Activated CD4-positive, CD25-positive, alpha-beta regulatory T cell treated with anti-CD3 and anti-CD28 coated beads, Interleukin-2, amount 50 U/mL, for 16 hours (primary cell): ENCODE data around the gene RBCK1.
A peak's percentile ranks its signal among the peaks of the same experiment; 100 is the strongest.
"Not testable (repeated sequence)": the region's sequence is repeated elsewhere in the genome, so short reads cannot be mapped to it uniquely, and the experiment has no call there.

ENCODE experiments used
- DNase-seq: peaks from one replicate; pipeline ENCODE4 v3.0.0-alpha.2; 2020; ENCODE audit warnings: low read depth, low spot score

RBCK1 gene

DNA sequence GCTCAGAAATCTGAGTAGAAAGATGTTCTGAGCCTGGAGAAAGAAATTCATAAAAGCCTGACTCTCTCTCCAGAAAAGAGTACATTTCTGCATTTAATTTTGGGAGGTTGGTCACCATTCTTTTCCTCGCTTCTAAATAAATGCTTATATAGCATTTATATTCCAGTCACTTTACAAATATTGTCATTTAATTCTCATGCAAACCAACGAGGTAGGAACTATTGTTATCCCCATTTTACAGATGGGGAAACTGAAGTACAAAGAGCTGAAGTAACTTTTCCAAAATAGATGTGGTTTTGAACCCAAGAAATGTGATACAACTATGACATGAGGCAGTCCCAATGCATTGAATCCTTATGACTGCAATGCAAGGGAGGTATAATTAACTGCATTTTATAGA lies 32.0 kb upstream of the RBCK1 start:
- DNase-seq, result no peak

DNA sequence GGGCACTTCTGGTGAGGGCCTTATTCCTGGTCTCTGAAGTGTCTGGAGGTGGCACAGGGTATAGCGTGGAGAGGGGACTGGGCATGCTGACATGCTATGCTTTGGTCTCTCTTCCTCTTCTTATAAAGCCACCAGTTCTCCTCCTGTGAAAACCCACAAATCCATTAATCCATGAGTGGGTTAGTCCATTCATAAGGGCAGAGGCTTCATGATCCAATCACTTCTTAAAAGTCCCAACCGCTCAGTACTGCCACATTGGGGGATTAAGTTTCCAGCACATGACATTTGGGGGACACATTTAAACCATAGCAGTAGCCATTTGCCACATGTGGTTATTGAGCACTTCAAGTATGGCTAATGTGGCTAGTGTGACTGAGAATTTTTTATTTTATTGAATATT lies 31.3 kb upstream of the RBCK1 start:
- no peak for DNase-seq

GRCh38 chr20:377578-377977 lies 30.5 kb upstream of the RBCK1 start:
- DNase-seq, result not testable (repeated sequence)

- DNase-seq, result no peak
Observed at GRCh38 chr20:378961-379336, 29.1 kb upstream of the RBCK1 start.

DNA sequence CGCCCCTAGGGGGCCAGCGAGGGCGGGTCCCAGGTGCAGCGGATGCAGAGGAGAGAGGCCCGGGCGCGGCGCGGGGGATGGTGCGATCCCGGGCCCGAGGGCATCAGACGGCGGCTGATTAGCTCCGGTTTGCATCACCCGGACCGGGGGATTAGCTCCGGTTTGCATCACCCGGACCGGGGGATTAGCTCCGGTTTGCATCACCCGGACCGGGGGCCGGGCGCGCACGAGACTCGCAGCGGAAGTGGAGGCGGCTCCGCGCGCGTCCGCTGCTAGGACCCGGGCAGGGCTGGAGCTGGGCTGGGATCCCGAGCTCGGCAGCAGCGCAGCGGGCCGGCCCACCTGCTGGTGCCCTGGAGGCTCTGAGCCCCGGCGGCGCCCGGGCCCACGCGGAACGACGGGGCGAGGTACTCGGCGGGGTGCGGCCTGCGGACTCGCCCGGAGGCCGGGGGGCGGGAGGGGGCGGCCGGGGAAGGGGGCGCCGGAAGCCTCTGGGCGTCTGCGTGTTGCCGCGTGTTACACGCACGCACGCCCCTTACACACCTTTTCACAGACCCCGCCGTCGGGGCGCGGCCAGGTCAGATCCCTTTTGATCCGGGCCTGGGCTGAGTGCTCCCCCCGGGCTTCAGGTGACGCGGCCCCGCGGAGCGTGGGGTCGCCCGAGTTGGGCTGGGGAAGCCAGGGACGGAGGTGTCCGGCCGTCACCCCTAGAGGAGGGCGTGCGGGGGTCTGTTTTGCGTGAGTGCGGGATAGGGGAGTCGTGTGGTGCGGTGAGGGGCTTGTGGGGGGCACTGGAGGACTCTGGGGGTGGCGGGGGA lies 27.1 kb upstream of the RBCK1 start:
- peak; percentile 30 for DNase-seq

DNA sequence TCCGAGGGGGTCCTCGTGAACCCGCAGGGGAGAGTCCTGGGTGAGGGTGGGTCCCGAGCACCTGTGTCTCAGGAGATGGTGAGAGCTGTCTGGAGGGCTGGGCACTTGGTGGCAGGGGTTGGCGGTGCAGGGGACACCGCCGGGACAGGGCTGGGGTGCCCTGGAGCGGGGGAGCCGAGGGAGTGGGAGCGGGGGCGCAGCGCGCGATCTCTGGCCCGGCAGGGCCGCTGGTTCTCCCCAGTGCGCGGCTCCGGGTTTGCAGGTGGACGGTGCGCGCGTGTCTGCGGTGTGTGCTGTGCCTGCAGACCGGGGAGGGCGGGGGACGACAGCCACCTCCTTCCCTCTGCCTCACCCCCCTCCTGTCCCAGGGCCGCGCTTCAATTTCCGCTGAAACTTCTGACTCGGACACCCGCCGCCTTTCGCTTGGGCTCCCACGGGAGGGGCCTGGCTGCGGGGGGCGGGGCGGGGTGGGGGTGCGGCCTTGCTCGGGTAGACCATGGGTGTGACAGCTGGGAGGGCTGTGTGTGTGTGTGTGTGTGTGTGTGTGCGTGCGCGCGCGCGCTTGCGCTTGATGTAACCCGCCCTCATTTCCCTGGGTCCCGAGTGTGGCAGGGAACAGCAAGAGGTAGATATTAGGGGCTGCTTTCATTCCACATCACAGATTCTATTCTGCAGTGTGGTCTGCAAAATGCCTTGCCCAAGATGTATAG lies 26.4 kb upstream of the RBCK1 start:
- DNase-seq, result peak; percentile 28

DNA sequence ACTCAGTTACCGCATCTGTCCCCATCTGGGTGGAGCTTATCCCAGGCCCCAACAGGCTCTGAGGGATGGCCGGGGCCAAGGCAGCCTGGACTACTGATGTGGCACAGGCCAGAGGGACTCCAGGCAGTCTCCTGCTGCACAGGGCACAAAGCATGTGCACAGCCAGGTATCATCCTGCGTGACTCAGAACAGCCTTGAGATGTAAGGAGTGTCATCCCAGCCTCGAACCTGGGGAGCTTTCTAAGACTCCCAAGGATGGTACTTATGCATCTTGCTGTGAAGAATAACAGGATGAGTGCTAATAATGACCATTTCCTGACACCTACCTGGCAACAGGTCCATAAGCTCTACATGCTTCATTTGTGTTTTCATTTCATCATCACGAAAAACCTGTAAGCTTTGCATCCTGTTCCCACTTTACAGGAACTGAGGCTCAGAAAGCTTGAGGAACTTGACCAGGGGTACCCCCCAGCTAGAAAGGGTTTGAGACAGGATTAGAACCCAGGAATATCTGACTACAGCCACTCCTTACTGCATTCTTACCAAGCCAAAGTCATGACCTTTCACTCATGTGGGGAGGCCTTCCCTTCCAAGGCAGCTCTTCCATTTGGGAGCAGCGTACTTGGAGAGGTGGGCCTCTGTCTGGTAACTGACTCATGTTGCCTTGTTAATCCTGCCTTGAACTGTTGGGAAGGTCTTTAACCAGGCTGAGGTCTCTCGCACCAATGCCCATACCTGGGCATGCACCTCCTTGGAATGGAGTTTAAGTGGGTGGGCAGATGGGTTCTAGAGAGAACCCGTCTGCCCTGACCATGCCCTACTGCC lies 25.6 kb upstream of the RBCK1 start:
- DNase-seq, result no peak

DNA sequence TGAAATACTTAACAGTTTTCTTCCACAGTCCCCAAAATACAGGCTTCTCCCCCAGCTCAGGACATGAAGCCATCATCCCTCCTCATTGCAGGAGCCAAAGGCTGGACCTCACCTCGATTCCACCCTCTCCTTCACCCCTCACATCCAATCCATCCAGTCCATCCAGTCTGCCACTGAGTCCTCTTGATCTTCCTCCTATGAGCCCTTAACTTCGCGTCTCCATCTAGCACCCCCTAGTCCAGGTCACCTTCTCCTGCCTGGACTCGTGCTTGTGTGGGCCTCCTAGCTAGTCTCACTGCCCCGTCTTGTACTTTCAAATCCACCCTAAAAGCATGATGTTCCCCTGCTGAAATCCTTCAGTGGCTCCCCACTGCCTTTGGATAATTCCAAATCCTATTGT lies 24.2 kb upstream of the RBCK1 start:
- DNase-seq, result no peak

DNA sequence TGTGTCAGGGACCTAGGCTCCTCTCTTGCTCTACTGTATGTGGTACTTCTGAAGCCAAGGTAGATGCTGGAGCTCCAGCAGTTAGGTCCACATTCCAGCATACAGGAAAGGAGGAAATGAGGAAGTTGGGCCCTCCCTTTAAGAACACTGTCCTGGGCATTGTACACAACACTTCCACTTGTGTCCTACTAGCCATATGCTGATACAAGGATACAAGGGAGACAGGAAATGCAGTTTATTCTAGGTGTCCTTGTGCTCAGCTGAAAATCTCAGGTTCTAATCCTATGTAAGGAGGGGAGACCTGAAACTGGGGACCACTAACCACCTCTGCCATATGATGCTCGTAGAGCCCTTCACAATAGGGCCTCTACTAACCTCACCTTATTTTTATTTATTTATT lies 23.4 kb upstream of the RBCK1 start:
- DNase-seq, result no peak

- DNase-seq, result no peak
Observed at GRCh38 chr20:385448-385847, 22.7 kb upstream of the RBCK1 start.

DNA sequence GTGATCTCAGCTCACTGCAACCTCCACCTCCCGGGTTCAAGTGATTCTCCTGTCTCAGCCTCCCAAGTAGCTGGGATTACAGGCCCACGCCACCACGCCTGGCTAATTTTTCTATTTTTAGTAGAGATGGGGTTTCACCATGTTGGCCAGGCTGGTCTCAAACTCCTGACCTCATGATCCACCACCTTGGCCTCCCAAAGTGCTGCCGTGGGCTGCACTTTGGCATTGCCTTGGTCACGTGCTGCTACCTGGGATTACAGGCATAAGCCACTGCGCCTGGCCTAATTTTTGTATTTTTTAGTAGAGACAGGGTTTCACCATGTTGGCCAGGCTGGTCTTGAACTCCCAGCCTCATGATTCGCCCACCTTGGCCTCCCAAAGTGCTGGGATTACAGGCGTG lies 21.5 kb upstream of the RBCK1 start:
- not testable (repeated sequence) for DNase-seq

DNA sequence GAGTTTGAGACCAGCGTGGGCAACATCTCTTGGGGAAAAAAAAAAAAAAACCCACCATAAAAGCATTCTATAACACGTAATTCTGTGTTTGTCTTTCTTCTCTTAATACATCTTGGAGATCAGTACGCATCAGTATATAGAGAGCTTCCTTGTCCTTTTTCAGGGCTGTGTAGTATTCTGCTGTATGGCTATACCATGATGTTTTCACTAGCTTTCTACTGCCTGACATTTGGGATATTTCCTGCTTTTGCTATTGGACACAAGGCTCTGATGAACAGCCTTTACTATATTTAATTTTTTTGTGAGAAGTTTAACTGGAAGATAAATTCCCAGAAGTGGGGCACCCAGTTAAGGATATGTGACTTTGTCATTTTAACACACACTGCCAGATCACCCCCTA lies 20.6 kb upstream of the RBCK1 start:
- no peak for DNase-seq

DNA sequence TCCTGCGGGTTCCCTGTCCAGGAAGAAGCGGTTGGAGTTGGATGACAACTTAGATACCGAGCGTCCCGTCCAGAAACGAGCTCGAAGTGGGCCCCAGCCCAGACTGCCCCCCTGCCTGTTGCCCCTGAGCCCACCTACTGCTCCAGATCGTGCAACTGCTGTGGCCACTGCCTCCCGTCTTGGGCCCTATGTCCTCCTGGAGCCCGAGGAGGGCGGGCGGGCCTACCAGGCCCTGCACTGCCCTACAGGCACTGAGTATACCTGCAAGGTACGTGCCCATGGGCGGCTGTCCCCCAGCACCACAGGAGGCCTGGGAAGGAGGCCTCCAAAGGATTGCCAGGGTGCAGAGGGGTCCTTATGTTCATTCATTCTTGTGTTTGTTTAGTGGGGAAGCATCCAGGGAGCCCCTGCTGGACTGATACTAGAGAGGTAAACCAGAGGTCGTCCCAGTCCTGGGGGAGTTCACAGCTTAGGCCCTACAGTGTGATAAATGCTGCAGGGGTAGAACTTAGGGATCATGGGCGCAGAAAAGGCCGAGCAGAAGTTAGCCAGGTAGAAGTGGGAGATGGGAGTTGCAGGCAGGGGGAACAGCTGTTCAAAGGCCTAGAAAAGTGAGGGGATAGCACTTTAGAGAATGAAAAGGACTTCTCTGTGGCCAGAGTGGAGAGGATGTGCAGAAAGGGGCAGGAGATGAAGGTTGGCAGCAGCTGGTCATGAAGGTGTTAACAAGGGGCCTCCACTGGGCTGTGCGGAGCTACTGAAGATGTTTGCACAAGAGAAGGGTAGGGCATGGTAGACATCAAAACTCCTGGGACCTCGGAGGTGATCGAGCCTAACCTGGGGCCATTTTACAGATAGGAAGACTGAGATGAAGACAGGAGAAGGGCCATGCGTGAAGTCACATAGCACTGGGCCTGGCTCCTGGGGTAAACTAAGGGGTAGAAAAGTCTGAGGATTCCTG lies 19.8 kb upstream of the RBCK1 start:
- no peak for DNase-seq

DNA sequence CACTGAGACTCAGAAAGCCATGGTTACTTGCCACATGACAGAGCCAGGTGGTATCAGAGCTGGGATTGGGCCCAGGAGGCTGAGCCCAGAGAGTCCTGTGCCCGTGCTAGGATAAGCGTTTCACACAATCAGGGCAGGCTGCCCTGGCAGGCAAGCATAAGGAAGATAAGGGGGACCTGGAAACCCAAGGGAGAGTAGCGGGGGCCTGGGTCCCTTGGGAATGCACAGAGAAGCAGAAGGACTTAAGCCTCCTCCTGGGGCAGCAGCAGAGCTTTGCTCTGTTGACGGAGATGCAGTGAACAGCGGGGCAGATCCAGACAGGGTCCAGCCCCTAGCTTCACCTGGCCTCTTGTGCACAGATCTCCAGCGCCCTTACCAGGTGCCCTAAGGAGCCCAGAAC lies 18.9 kb upstream of the RBCK1 start:
- no peak for DNase-seq

DNA sequence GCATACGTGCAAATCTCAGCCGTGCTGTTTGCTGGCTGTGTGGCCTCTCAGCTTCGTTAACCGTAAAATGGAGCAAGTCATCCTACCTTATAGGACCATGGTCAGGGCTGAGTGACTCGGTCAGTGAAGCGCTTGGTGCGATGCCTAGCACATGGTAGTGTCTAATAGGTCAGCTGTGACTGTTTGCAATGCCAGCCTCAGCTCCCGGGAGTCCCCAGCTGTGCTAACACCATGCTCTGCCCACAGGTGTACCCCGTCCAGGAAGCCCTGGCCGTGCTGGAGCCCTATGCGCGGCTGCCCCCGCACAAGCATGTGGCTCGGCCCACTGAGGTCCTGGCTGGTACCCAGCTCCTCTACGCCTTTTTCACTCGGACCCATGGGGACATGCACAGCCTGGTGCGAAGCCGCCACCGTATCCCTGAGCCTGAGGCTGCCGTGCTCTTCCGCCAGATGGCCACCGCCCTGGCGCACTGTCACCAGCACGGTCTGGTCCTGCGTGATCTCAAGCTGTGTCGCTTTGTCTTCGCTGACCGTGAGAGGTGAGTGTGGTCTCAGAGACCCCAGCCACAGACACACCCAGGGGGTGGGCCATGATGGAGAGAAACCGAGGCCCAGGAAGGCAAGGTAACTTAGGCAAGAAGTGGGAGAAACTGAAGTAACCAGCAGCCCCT lies 16.9 kb upstream of the RBCK1 start:
- no peak for DNase-seq

- DNase-seq, result not testable (repeated sequence)
Observed at GRCh38 chr20:393296-393695, 14.8 kb upstream of the RBCK1 start.

GRCh38 chr20:396252-396618 lies 11.9 kb upstream of the RBCK1 start:
- DNase-seq, result no peak

DNA sequence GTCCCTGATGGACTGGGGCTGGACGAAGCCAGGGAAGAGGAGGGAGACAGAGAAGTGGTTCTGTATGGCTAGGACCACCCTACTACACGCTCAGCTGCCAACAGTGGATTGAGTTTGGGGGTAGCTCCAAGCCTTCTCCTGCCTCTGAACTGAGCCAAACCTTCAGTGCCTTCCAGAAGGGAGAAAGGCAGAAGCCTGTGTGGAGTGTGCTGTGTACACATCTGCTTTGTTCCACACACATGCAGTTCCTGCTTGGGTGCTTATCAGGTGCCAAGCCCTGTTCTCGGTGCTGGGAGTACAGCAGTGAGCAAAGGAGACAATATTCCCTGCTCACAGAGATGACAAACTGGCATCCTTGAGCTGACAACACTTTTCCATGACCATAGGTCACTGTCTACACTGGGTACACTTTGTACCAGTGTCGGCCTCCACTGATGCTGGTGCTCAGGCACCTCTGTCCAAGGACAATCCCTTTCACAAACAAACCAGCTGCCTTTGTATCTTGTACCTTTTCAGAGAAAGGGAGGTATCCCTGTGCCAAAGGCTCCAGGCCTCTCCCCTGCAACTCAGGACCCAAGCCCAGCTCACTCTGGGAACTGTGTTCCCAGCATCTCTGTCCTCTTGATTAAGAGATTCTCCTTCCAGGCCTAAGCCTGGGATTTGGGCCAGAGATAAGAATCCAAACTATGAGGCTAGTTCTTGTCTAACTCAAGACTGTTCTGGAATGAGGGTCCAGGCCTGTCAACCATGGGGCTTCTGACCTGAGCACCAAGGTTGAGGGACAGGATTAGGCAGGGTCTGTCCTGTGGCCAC lies 11.3 kb upstream of the RBCK1 start:
- no peak for DNase-seq

DNA sequence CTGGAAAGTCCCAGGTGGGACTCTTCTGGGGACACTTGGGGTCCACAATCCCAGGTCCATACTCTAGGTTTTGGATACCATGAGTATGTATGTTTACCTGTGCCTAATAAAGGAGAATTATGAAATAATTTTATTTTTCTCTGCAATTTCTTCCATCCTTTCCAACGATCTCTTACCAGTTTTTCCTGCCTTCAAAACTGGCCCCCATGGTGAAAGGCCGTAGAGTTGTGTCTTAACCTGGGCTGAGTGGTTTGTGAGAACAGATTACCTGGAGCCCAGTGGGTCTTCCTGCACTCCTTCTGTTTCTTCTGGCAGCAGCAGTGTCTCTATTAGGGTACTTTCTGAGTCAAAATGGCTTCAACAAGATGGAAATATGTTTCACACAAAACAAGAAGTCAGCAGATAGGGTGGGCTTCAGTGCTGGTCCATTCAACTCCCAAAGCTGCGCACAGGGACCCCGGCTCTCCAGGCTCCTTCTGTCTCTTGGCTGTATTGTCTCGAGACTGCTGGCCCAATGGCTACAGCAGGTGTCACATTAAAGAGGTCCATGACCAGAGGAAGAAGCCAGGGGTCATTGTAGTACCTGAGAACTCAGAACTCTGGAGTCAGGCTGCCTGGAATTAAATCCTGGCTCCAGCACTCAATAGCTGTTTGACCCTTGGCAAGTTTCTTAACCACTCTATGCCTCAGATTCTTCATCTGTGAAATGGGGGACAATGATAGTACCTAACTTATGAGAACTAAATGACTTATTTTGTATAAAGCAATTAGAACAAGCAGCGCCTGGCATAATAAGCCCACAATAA lies 10.5 kb upstream of the RBCK1 start:
- no peak for DNase-seq
